A549 (cell line): Measurements from ENCODE around the gene OSBPL8. TPM values are rescaled to one million over a fixed set of nuclear protein-coding genes. Genes with fewer than 3 reads are reported as not detected.

Experiments used
- ATAC-seq, 2 experiments: fragments of 200-7000 bp in 1 of 2; fragments of >200 bp in 1 of 2; cut with Nextera tagmentation in 1 of 2; cut with Tn5 transposase in 1 of 2; 3 replicates each; pipeline versions ENCODE4 v1.8.0 to v1.9.1; 2018 to 2020; ENCODE audit warnings: mild to moderate bottlenecking in 1 of 2, moderate library complexity in 1 of 2
- CTCF ChIA-PET: fragments of 300-600 bp; sonication (Branson Sonifier 250); formaldehyde crosslinking; extraction: SDS; loops from one replicate; lab custom pipeline; 2021; ENCODE audit warnings: antibody characterized with exemption, inconsistent platforms; lab: Yijun Ruan, JAX
- POLR2A ChIA-PET: fragments of 350-600 bp; formaldehyde crosslinking; extraction: SDS; loops from one replicate; lab custom pipeline; 2021; ENCODE audit warnings: antibody characterized with exemption, inconsistent platforms; lab: Yijun Ruan, JAX
- DNase-seq, 2 experiments: peaks; one replicate each; pipeline versions ENCODE4 v3.0.0 to v3.0.0-alpha.2; 2011 to 2016; ENCODE audit warnings: low read depth in 1 of 2, low spot score in 1 of 2
- FAIRE-seq: peaks from 2 replicates; lab custom pipeline; 2011; peaks lifted over from hg19 to GRCh38; lab: Jason Lieb, UNC
- H3K27ac ChIP-seq, 2 experiments: fragments of >200 bp; sonication (Bioruptor Twin); formaldehyde crosslinking; 3 replicates each; pipeline ENCODE4 v1.5.1; 2016 to 2017
- H3K4me1 ChIP-seq: fragments of >200 bp; sonication (Bioruptor Twin); formaldehyde crosslinking; 3 replicates; pipeline ENCODE4 v1.6.1; 2016
- H3K4me2 ChIP-seq: fragments of >200 bp; sonication (Bioruptor Twin); formaldehyde crosslinking; 3 replicates; pipeline ENCODE4 v1.6.1; 2016
- H3K4me3 ChIP-seq: fragments of >200 bp; sonication (Bioruptor Twin); formaldehyde crosslinking; 3 replicates; pipeline ENCODE4 v1.5.1; 2016
- H3K9me3 ChIP-seq: fragments of >200 bp; sonication (Bioruptor Twin); formaldehyde crosslinking; 3 replicates; pipeline ENCODE4 v1.6.1; 2016
- CBX8 ChIP-seq: fragments of 200-600 bp; sonication (generic); IDR thresholded peaks from 2 replicates; pipeline ENCODE4 v1.6.1; 2016
- CEBPB ChIP-seq, 2 experiments: fragments of >200 bp in 1 of 2; sonication (Bioruptor Twin) in 1 of 2; formaldehyde crosslinking in 1 of 2; IDR thresholded peaks; 2 replicates each; pipeline ENCODE4 v1.6.1; 2012 to 2016
- CTCF ChIP-seq: fragments of >200 bp; sonication (Bioruptor Twin); formaldehyde crosslinking; IDR thresholded peaks from 3 replicates; pipeline ENCODE4 v1.5.1; 2016
- E2F6 ChIP-seq: IDR thresholded peaks from 2 replicates; pipeline ENCODE4 v1.6.1; 2012; ENCODE audit warnings: low read depth, borderline replicate concordance
- EHF ChIP-seq: fragments of 250-450 bp; sonication (Bioruptor Pico); IDR thresholded peaks from 2 replicates; pipeline ENCODE4 v1.5.0; 2020; ENCODE audit warnings: mild to moderate bottlenecking
- EHMT2 ChIP-seq: fragments of 200-600 bp; sonication (generic); IDR thresholded peaks from 2 replicates; pipeline ENCODE4 v1.6.1; 2016; ENCODE audit warnings: antibody characterized with exemption, low read depth, mild to moderate bottlenecking, moderate library complexity
- ESRRA ChIP-seq: fragments of 150-350 bp; IDR thresholded peaks from 2 replicates; pipeline ENCODE4 v1.6.1; 2014; ENCODE audit warnings: mild to moderate bottlenecking, low read length, borderline replicate concordance
- FOXS1 ChIP-seq: fragments of 250-450 bp; sonication (Bioruptor Pico); IDR thresholded peaks from 2 replicates; pipeline ENCODE4 v1.5.0; 2020; ENCODE audit warnings: mild to moderate bottlenecking, moderate library complexity
- HDAC2 ChIP-seq: fragments of 200-600 bp; sonication (generic); IDR thresholded peaks from 2 replicates; pipeline ENCODE4 v1.6.1; 2016
- HES2 ChIP-seq: fragments of >200 bp; sonication (Bioruptor Twin); formaldehyde crosslinking; IDR thresholded peaks from 2 replicates; pipeline ENCODE4 v1.6.1; 2016
- HEYL ChIP-seq: fragments of 250-450 bp; sonication (Bioruptor Pico); IDR thresholded peaks from 2 replicates; pipeline ENCODE4 v1.8.0; 2021; ENCODE audit warnings: mild to moderate bottlenecking, moderate library complexity
- HOXB5 ChIP-seq: fragments of 250-450 bp; sonication (Bioruptor Pico); IDR thresholded peaks from 2 replicates; pipeline ENCODE4 v1.5.0; 2020; ENCODE audit warnings: mild to moderate bottlenecking, moderate library complexity
- JUNB ChIP-seq: fragments of >200 bp; sonication (Bioruptor Twin); formaldehyde crosslinking; IDR thresholded peaks from 2 replicates; pipeline ENCODE4 v1.6.1; 2016
- KDM1A ChIP-seq: fragments of 200-600 bp; sonication (generic); IDR thresholded peaks from 2 replicates; pipeline ENCODE4 v1.6.1; 2016; ENCODE audit warnings: low read depth, mild to moderate bottlenecking
- MAFK ChIP-seq: fragments of 450-650 bp; IDR thresholded peaks from 2 replicates; pipeline ENCODE4 v1.6.1; 2014; ENCODE audit not compliant: partially characterized antibody
- MAZ ChIP-seq: fragments of 150-350 bp; IDR thresholded peaks from 2 replicates; pipeline ENCODE4 v1.6.1; 2014; ENCODE audit warnings: antibody characterized with exemption, low read depth, low read length, borderline replicate concordance
- MYC ChIP-seq: IDR thresholded peaks from 2 replicates; pipeline ENCODE4 v1.6.1; 2012; ENCODE audit warnings: mild to moderate bottlenecking, inconsistent platforms, low read length, improper control_type of control experiment, borderline replicate concordance
- POLR2A ChIP-seq: IDR thresholded peaks from 2 replicates; pipeline ENCODE4 v1.6.1; 2012; ENCODE audit warnings: mild to moderate bottlenecking, low read length
- RARB ChIP-seq: fragments of 250-450 bp; sonication (Bioruptor Pico); IDR thresholded peaks from 2 replicates; pipeline ENCODE4 v1.8.0; 2021; ENCODE audit warnings: mild to moderate bottlenecking, moderate library complexity
- RCOR1 ChIP-seq: fragments of 150-350 bp; IDR thresholded peaks from 2 replicates; pipeline ENCODE4 v1.6.1; 2014; ENCODE audit warnings: antibody characterized with exemption, low read length, low read depth
- REST ChIP-seq: fragments of 200-600 bp; sonication (generic); IDR thresholded peaks from 2 replicates; pipeline ENCODE4 v1.6.1; 2016; ENCODE audit warnings: antibody characterized with exemption, mild to moderate bottlenecking, moderate library complexity
- SMC3 ChIP-seq: fragments of >200 bp; sonication (Bioruptor Twin); formaldehyde crosslinking; IDR thresholded peaks from 3 replicates; pipeline ENCODE4 v1.6.1; 2018; ENCODE audit warnings: inconsistent platforms
- TFCP2L1 ChIP-seq: fragments of 250-450 bp; sonication (Bioruptor Pico); IDR thresholded peaks from 2 replicates; pipeline ENCODE4 v1.5.0; 2021; ENCODE audit warnings: mild to moderate bottlenecking
- TP53 ChIP-seq: fragments of 250-450 bp; sonication (Bioruptor Pico); IDR thresholded peaks from 2 replicates; pipeline ENCODE4 v1.5.0; 2021; ENCODE audit warnings: mild to moderate bottlenecking, moderate library complexity
- ZFP36 ChIP-seq: fragments of 450-650 bp; IDR thresholded peaks from 2 replicates; pipeline ENCODE4 v1.6.1; 2014; ENCODE audit warnings: borderline replicate concordance; ENCODE audit not compliant: partially characterized antibody
- ZNF302 ChIP-seq: fragments of 250-450 bp; sonication (Bioruptor Pico); IDR thresholded peaks from 2 replicates; pipeline ENCODE4 v1.9.0; 2021; ENCODE audit warnings: inconsistent platforms, mild to moderate bottlenecking, moderate library complexity
- ZSCAN20 ChIP-seq: fragments of 250-450 bp; sonication (Bioruptor Pico); IDR thresholded peaks from 2 replicates; pipeline ENCODE4 v1.8.0; 2022; ENCODE audit warnings: mild to moderate bottlenecking, moderate library complexity
- WGBS: methylation state at CpG from one replicate; pipeline ENCODE4 v1.1.6; 2017; ENCODE audit errors: missing lambda C conversion rate; 5-methylcytosine and 5-hydroxymethylcytosine counted together
- polyA plus RNA-seq, 4 experiments: library from polyadenylated mRNA; depleted of rRNA in 3 of 4; stranded (reverse); fragments of >200 nt; fragmentation: RNase III in 1 of 4; extraction: RNeasy Plus Mini Kit Qiagen cat#74134 plus additional on column Dnase treatment in 1 of 4; gene quantifications; 2 replicates in 3 of 4; 3 replicates in 1 of 4; pipeline ENCODE4 v1.2.3, GENCODE V29; 2011 to 2017
- TF ChIP-seq, protein P1 (sequence below): IDR thresholded peaks from 2 replicates; pipeline ENCODE4 v1.6.1; 2012
- TF ChIP-seq, protein P2 (sequence below): fragments of 250-450 bp; sonication (Bioruptor Pico); IDR thresholded peaks from 2 replicates; pipeline ENCODE4 v1.5.0; 2020; ENCODE audit warnings: low read depth, mild to moderate bottlenecking, moderate library complexity

Gene OSBPL8
- polyA plus RNA-seq, 2 of the 4 experiments (the other 2 are of a cell fraction), result 15.4 to 43.2 TPM

DNA sequence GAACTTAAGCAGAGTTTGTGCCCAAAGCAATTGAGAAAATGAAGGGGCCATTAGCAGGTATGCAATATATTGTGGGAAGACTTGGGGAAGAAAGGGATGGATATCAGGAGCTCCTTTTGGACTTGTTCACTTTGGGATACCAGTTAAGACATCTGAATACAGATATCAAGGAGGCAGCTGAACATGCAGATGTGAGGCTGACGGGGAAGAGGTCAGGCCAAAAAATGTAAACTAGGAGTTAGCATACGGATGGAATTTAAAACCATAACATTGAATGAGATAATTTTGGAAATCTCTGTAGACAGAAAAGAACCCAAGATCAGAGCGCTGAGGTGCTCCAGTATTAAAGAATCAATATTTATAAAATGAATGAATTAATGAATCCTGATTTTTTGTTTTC, 53.4 kb downstream of the OSBPL8 start:
- Histone ChIP-seq H3K4me1 (no peaks in the 10 kb centered on the region), H3K9me3 (no peaks in the 10 kb centered on the region), H3K4me3 (no peak overlapping the region)
- no peak for ATAC-seq
- no peak for DNase-seq
- WGBS, result 93% methylated on average over 3 of the region's 3 CpGs
- no peak for FAIRE-seq
- TF ChIP-seq, protein P1, sequence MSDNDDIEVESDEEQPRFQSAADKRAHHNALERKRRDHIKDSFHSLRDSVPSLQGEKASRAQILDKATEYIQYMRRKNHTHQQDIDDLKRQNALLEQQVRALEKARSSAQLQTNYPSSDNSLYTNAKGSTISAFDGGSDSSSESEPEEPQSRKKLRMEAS, result no peak
- TF ChIP-seq CTCF (no peak), HES2 (no peak), RCOR1 (no peak), REST (no peak), ESRRA (no peak), TFCP2L1 (CRISPR knock-in tag) (no peak), POLR2A (no peak), TP53 (CRISPR knock-in tag) (no peak), MYC (no peak), ZFP36 (no peak), RARB (CRISPR knock-in tag) (no peak), HEYL (CRISPR knock-in tag) (no peak), ZNF302 (CRISPR knock-in tag) (no peak), ZSCAN20 (CRISPR knock-in tag) (no peak), HOXB5 (CRISPR knock-in tag) (no peak), EHF (CRISPR knock-in tag) (no peak), E2F6 (no peak), KDM1A (no peak), HDAC2 (no peak)
- TF ChIP-seq, all 56 proteins: peak for 0
- ChIA-PET POLR2A (no interaction called here), CTCF (interaction anchor here (1.4 to 3.0 kb wide), 2 partner anchors 22 to 53 kb away, joined by 4 to 8 read pairs; partner anchors contain the start of gene OSBPL8)
- Histone ChIP-seq H3K27ac (no peak overlapping the region), H3K4me2 (no peak overlapping the region)

- Histone ChIP-seq H3K4me1 (no peaks in the 10 kb centered on the region), H3K27ac (no peak overlapping the region), H3K9me3 (no peaks in the 10 kb centered on the region), H3K4me2 (no peak overlapping the region), H3K4me3 (no peak overlapping the region)
- CTCF ChIA-PET, result interaction anchor here (0.5 to 3.0 kb wide), 3 partner anchors 21 to 54 kb away, joined by 3 to 8 read pairs (median 4); partner anchors contain the start of gene OSBPL8
- POLR2A ChIA-PET, result no interaction called here
- TF ChIP-seq SMC3, result no peak
- no peak for TF ChIP-seq MAZ
- no peak for TF ChIP-seq E2F6
- TF ChIP-seq JUNB, result no peak
- TF ChIP-seq ESRRA, result no peak
- no peak for TF ChIP-seq HES2
- TF ChIP-seq CEBPB (IDR thresholded peaks at IDR 0.05), result no peak
- TF ChIP-seq EHMT2, result no peak
- TF ChIP-seq MAFK, result no peak
- no peak for TF ChIP-seq FOXS1 (CRISPR knock-in tag)
- no peak for TF ChIP-seq CBX8
- TF ChIP-seq TFCP2L1 (CRISPR knock-in tag), result no peak
- TF ChIP-seq, protein P2, sequence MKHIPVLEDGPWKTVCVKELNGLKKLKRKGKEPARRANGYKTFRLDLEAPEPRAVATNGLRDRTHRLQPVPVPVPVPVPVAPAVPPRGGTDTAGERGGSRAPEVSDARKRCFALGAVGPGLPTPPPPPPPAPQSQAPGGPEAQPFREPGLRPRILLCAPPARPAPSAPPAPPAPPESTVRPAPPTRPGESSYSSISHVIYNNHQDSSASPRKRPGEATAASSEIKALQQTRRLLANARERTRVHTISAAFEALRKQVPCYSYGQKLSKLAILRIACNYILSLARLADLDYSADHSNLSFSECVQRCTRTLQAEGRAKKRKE (CRISPR knock-in tag), result no peak
- no peak for ATAC-seq
- no peak for DNase-seq
- WGBS, result 94% methylated on average over 2 of the region's 2 CpGs
- FAIRE-seq, result no peak
Observed at GRCh38 chr12:76505050-76505449, 54.5 kb downstream of the OSBPL8 start.
